NOMO-1 treated with dmso at 0.1 percent for 144 hours (cell line): Measurements from ENCODE around the gene EYA2.
"Not testable (repeated sequence)": the region's sequence is repeated elsewhere in the genome, so short reads cannot be mapped to it uniquely, and the experiment has no call there.

Experiments used
- DNase-seq: peaks from one replicate; lab custom pipeline; 2025; ENCODE audit not compliant: unreplicated experiment; lab: John Stamatoyannopoulos, UW

The EYA2 gene

GRCh38 chr20:47196091-47197081 is 301.7 kb downstream of the EYA2 start:
- peak; percentile 48 for DNase-seq

- no peak for DNase-seq
Observed at GRCh38 chr20:47198254-47198671, 303.6 kb downstream of the EYA2 start.

- no peak for DNase-seq
Observed at GRCh38 chr20:47198996-47199552, 304.4 kb downstream of the EYA2 start.

GRCh38 chr20:47201074-47201730 is 306.6 kb downstream of the EYA2 start:
- DNase-seq = no peak

GRCh38 chr20:47202733-47203667 is 308.4 kb downstream of the EYA2 start:
- DNase-seq = no peak

- DNase-seq = no peak
Observed at GRCh38 chr20:47204008-47204849, 309.6 kb downstream of the EYA2 start.

- not testable (repeated sequence) for DNase-seq
Observed at GRCh38 chr20:47204850-47205122, 310.1 kb downstream of the EYA2 start.

GRCh38 chr20:47205577-47206123 is 311.0 kb downstream of the EYA2 start:
- DNase-seq = no peak

- DNase-seq = not testable (repeated sequence)
Observed at GRCh38 chr20:47206552-47206951, 311.9 kb downstream of the EYA2 start.

- DNase-seq = no peak
Observed at GRCh38 chr20:47206962-47207641, 312.5 kb downstream of the EYA2 start.

GRCh38 chr20:47208534-47209174 is 314.0 kb downstream of the EYA2 start:
- no peak for DNase-seq

GRCh38 chr20:47209982-47210381 is 315.3 kb downstream of the EYA2 start:
- no peak for DNase-seq

- no peak for DNase-seq
Observed at GRCh38 chr20:47210470-47210869, 315.8 kb downstream of the EYA2 start.

GRCh38 chr20:47211036-47211435 is 316.4 kb downstream of the EYA2 start:
- DNase-seq = no peak

GRCh38 chr20:47212606-47213207 is 318.1 kb downstream of the EYA2 start:
- DNase-seq = no peak

GRCh38 chr20:47213966-47214365 is 319.3 kb downstream of the EYA2 start:
- no peak for DNase-seq

GRCh38 chr20:47215653-47216397 is 321.2 kb downstream of the EYA2 start:
- DNase-seq = no peak
